Endothelial cell (in vitro differentiated cells): ENCODE results near the gene STAT1. TPM values are rescaled to one million over a fixed set of nuclear protein-coding genes. Genes with fewer than 3 reads are reported as not detected.
A peak's percentile ranks its signal among the peaks of the same experiment; 100 is the strongest.

ENCODE experiments used
- DNase-seq: peaks from one replicate; pipeline ENCODE4 v3.0.0; 2021; ENCODE audit warnings: low spot score
- H3K27ac Mint-ChIP-seq: one replicate; pipeline ENCODE4 v1.8.0; 2021; ENCODE audit warnings: mixed read lengths, inconsistent platforms; ENCODE audit not compliant: unreplicated experiment
- H3K27me3 Mint-ChIP-seq: one replicate; pipeline ENCODE4 v1.8.0; 2021; ENCODE audit warnings: mild to moderate bottlenecking, moderate library complexity, mixed read lengths, inconsistent platforms; ENCODE audit not compliant: unreplicated experiment
- H3K36me3 Mint-ChIP-seq: one replicate; pipeline ENCODE4 v1.8.0; 2021; ENCODE audit warnings: mild to moderate bottlenecking, low read depth, mixed read lengths, inconsistent platforms; ENCODE audit not compliant: unreplicated experiment
- H3K4me1 Mint-ChIP-seq: one replicate; pipeline ENCODE4 v1.8.0; 2021; ENCODE audit warnings: mild to moderate bottlenecking, mixed read lengths, inconsistent platforms; ENCODE audit not compliant: unreplicated experiment
- H3K4me3 Mint-ChIP-seq: one replicate; pipeline ENCODE4 v1.8.0; 2021; ENCODE audit warnings: mild to moderate bottlenecking, mixed read lengths, inconsistent platforms; ENCODE audit not compliant: unreplicated experiment
- H3K9me3 Mint-ChIP-seq: one replicate; pipeline ENCODE4 v1.8.0; 2021; ENCODE audit warnings: mixed read lengths, inconsistent platforms; ENCODE audit not compliant: unreplicated experiment
- CTCF ChIP-seq: fragments of 200-600 bp; sonication (generic); IDR thresholded peaks from one replicate; pipeline ENCODE4 v1.5.0; 2021; ENCODE audit warnings: antibody characterized with exemption; ENCODE audit not compliant: unreplicated experiment
- total RNA-seq: library from RNA; stranded (reverse); fragmentation: NEBNext Ultra II Directional; extraction: Animal tissue kit (Norgen Biotek cat#: 25700); gene quantifications from one replicate; pipeline ENCODE4 v1.2.1, GENCODE V29; 2021; ENCODE audit not compliant: unreplicated experiment

STAT1 gene
- total RNA-seq, 1 donor from 2014 or later = 30.1 TPM

GRCh38 chr2:190987116-190987515 lies 26.9 kb downstream of the STAT1 start:
- peaks cover 63% of the 10 kb centered on the region for H3K36me3 Mint-ChIP-seq
- DNase-seq = no peak
- H3K4me1 Mint-ChIP-seq = peaks cover 6% of the 10 kb centered on the region
- no peak for TF ChIP-seq CTCF
- H3K27ac Mint-ChIP-seq = no peak overlapping the region
- no peak overlapping the region for H3K4me3 Mint-ChIP-seq
- peaks cover 7% of the 10 kb centered on the region for H3K27me3 Mint-ChIP-seq
- H3K9me3 Mint-ChIP-seq = no peaks in the 10 kb centered on the region

GRCh38 chr2:190986221-190986953 lies 27.6 kb downstream of the STAT1 start:
- H3K4me1 Mint-ChIP-seq = peaks cover 9% of the 10 kb centered on the region
- H3K9me3 Mint-ChIP-seq = no peaks in the 10 kb centered on the region
- peaks cover 67% of the 10 kb centered on the region for H3K36me3 Mint-ChIP-seq
- H3K4me3 Mint-ChIP-seq = no peak overlapping the region
- no peak for TF ChIP-seq CTCF
- peaks cover 7% of the 10 kb centered on the region for H3K27me3 Mint-ChIP-seq
- H3K27ac Mint-ChIP-seq = peak overlapping the region; percentile 36
- DNase-seq = no peak

- H3K36me3 Mint-ChIP-seq = peaks cover 59% of the 10 kb centered on the region
- DNase-seq = no peak
These were observed 29.4 kb downstream of the STAT1 start for GRCh38 chr2:190984595-190984994.

GRCh38 chr2:190982262-190983034 lies 31.5 kb downstream of the STAT1 start:
- DNase-seq = no peak
- Mint-ChIP-seq H3K27ac (no peak overlapping the region), H3K4me3 (peak overlapping the region; percentile 64), H3K9me3 (no peaks in the 10 kb centered on the region), H3K36me3 (peaks cover 56% of the 10 kb centered on the region), H3K27me3 (peaks cover 6% of the 10 kb centered on the region), H3K4me1 (peaks cover 48% of the 10 kb centered on the region)
- TF ChIP-seq CTCF = no peak

More at GRCh38 chr2:190984595-190984994, 29.4 kb downstream of the STAT1 start:
- peak overlapping the region; percentile 28 for H3K4me3 Mint-ChIP-seq
- H3K9me3 Mint-ChIP-seq = no peaks in the 10 kb centered on the region
- H3K27me3 Mint-ChIP-seq = peaks cover 9% of the 10 kb centered on the region
- H3K27ac Mint-ChIP-seq = no peak overlapping the region
- TF ChIP-seq CTCF = no peak
- H3K4me1 Mint-ChIP-seq = peaks cover 27% of the 10 kb centered on the region

GRCh38 chr2:190981733-190982132 lies 32.2 kb downstream of the STAT1 start:
- TF ChIP-seq CTCF = no peak
- Mint-ChIP-seq H3K4me3 (no peak overlapping the region), H3K27ac (peak overlapping the region; percentile 72), H3K9me3 (no peaks in the 10 kb centered on the region), H3K27me3 (peaks cover 6% of the 10 kb centered on the region), H3K36me3 (peaks cover 56% of the 10 kb centered on the region), H3K4me1 (peaks cover 47% of the 10 kb centered on the region)
- DNase-seq = no peak
